Activated B cell treated with CpG ODN at 0.5 μM for 24 hours (primary cell): ENCODE measurements around the gene OAF. TPM values are rescaled to one million over a fixed set of nuclear protein-coding genes. Genes with fewer than 3 reads are reported as not detected.

Experiments used
- ATAC-seq: fragments of 200-7000 bp; cut with Tn5 transposase; one replicate; pipeline ENCODE4 v1.10.0; 2021; ENCODE audit warnings: low read depth, mild to moderate bottlenecking, moderate library complexity
- CTCF ChIA-PET: fragments of 350-600 bp; sonication (Branson Sonifier 250); formaldehyde crosslinking; loops from one replicate; lab custom pipeline; 2021; ENCODE audit warnings: antibody characterized with exemption; lab: Charles Lee
- POLR2A ChIA-PET: fragments of 350-600 bp; sonication (Branson Sonifier 250); formaldehyde crosslinking; loops from one replicate; lab custom pipeline; 2021; ENCODE audit warnings: antibody characterized with exemption; lab: Charles Lee
- DNase-seq: peaks from one replicate; pipeline ENCODE4 v3.0.0; 2022
- H3K27ac Mint-ChIP-seq: one replicate; pipeline ENCODE4 v1.8.0; 2020; ENCODE audit warnings: mixed read lengths
- H3K27me3 Mint-ChIP-seq: one replicate; pipeline ENCODE4 v1.8.0; 2021; ENCODE audit warnings: mixed read lengths
- H3K36me3 Mint-ChIP-seq: one replicate; pipeline ENCODE4 v1.8.0; 2021; ENCODE audit warnings: low read depth, mixed read lengths
- H3K4me1 Mint-ChIP-seq: one replicate; pipeline ENCODE4 v1.8.0; 2021; ENCODE audit warnings: mixed read lengths
- H3K4me3 Mint-ChIP-seq: one replicate; pipeline ENCODE4 v1.8.0; 2020; ENCODE audit warnings: mild to moderate bottlenecking, mixed read lengths
- H3K9me3 Mint-ChIP-seq: one replicate; pipeline ENCODE4 v1.8.0; 2020; ENCODE audit warnings: mixed read lengths
- CTCF ChIP-seq: fragments of 200-600 bp; IDR thresholded peaks from one replicate; pipeline ENCODE4 v1.8.0; 2022; ENCODE audit warnings: antibody characterized with exemption, mild to moderate bottlenecking
- intact Hi-C: fragments of 100-400 bp; cut with micrococcal nuclease; formaldehyde crosslinking; loops from one replicate; pipeline ENCODE4 v1.15.1; 2024
- total RNA-seq: library from RNA; stranded (reverse); gene quantifications from 2 replicates; pipeline ENCODE4 v1.2.3, GENCODE V29; 2022

OAF gene
- total RNA-seq, result 0.78 and 0.98 TPM in 2 replicates

- Mint-ChIP-seq H3K4me1 (peaks cover 14% of the 10 kb centered on the region), H3K36me3 (no peaks in the 10 kb centered on the region), H3K27ac (peak within 1 kb of the TSS; percentile 39), H3K27me3 (peaks cover 32% of the 10 kb centered on the region), H3K4me3 (peak within 1 kb of the TSS; percentile 87), H3K9me3 (no peaks in the 10 kb centered on the region)
- ATAC-seq (peak; percentile 88), DNase-seq (peak; percentile 39)
- TF ChIP-seq CTCF, result no peak
- ChIA-PET POLR2A (interaction anchor here (0.8 kb wide), 1 partner anchor 18 kb away, joined by 6 read pairs; no protein-coding TSS in a partner anchor), CTCF (no interaction called here)
- intact Hi-C loops, result loop anchor here (10.0 kb wide), 1 partner anchor 536 kb away; no protein-coding TSS in a partner anchor
These were observed at the start of gene OAF for GRCh38 chr11:120210626-120211521. OAF (plus strand) TSS chr11:120211032; CDS start chr11:120211280, 248 bp downstream.

GRCh38 chr11:120167659-120168058 lies 43.2 kb upstream of the OAF start:
- TF ChIP-seq CTCF, result no peak
- Mint-ChIP-seq H3K4me3 (no peak overlapping the region), H3K9me3 (peaks cover 20% of the 10 kb centered on the region), H3K27ac (no peak overlapping the region), H3K27me3 (peaks cover 69% of the 10 kb centered on the region), H3K4me1 (peaks cover 11% of the 10 kb centered on the region), H3K36me3 (peaks cover 2% of the 10 kb centered on the region)
- POLR2A ChIA-PET, result no interaction called here
- ATAC-seq, result no peak
- intact Hi-C loops, result loop anchor here (2.0 kb wide), 1 partner anchor 501 kb away; no protein-coding TSS in a partner anchor
- no peak for DNase-seq
- CTCF ChIA-PET, result no interaction called here

- no peak for TF ChIP-seq CTCF
- ChIA-PET POLR2A (no interaction called here), CTCF (no interaction called here)
- Mint-ChIP-seq H3K27me3 (peaks cover 74% of the 10 kb centered on the region), H3K27ac (no peak overlapping the region), H3K36me3 (peaks cover 2% of the 10 kb centered on the region), H3K9me3 (peaks cover 20% of the 10 kb centered on the region), H3K4me1 (peaks cover 12% of the 10 kb centered on the region), H3K4me3 (peak overlapping the region; percentile 53)
- no peak for DNase-seq
- no peak for ATAC-seq
- intact Hi-C loops, result loop anchor here (2.0 kb wide), 1 partner anchor 502 kb away; no protein-coding TSS in a partner anchor
These were observed 42.5 kb upstream of the OAF start for GRCh38 chr11:120168108-120168959.

- ATAC-seq (peak; percentile 65), DNase-seq (peak; percentile 42)
- TF ChIP-seq CTCF, result no peak
- intact Hi-C loops, result loop anchor here (2.0 kb wide), 1 partner anchor 502 kb away; no protein-coding TSS in a partner anchor
- ChIA-PET POLR2A (no interaction called here), CTCF (interaction anchor here (1.8 kb wide), 1 partner anchor 134 kb away, joined by 5 read pairs; no protein-coding TSS in a partner anchor)
- Mint-ChIP-seq H3K27ac (no peak overlapping the region), H3K4me3 (peak overlapping the region; percentile 53), H3K27me3 (peaks cover 81% of the 10 kb centered on the region), H3K36me3 (peaks cover 2% of the 10 kb centered on the region), H3K9me3 (peaks cover 20% of the 10 kb centered on the region), H3K4me1 (peaks cover 12% of the 10 kb centered on the region)
These were observed 41.7 kb upstream of the OAF start for GRCh38 chr11:120168960-120169681.
